ENCODE measurements around the gene RTN4. TPM values are rescaled to one million over a fixed set of nuclear protein-coding genes. Genes with fewer than 3 reads are reported as not detected.

RTN4 gene
- total RNA-seq, 1 donor from 2014 or later: 83.0 TPM

DNA sequence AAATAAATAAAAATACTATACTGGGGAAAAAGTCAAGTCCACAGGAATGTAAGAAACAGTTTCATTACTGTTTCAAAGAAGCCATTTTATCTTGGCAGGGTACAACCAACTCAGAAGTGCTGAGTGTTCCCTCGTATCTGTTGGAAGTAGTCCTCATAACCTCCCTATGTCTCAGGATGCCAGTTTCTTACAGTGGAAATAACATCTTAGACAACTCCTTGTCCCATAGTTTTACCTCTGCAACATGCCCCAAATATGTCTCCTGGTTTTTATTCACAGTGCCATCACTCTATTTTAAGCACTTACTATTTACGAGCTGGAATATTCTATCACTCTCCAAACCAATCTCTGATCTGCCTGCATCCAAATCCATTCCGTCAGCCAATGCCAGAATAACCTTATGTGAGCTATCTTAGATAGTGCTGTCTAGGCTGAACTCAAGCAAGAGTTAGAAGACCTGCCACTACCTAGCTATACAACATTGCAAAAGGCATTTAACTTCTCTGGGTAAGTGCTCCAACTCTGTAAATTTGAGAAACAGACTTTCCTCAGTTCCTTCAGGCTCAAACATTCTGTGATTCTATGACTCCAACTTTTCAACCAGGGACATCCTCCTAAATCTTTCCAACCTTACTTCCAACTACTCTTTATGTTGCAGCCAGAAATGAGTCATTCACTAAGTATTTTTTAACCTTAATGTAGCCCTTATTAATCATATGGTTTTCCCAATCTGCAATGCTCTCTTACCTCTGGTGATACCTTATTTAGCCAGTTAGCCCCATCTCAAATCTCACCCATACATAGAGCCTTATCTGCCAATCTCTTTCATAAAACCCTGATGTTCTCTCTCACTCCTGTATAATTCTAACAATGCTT is 66.7 kb downstream of the RTN4 start:
- no peaks in the 10 kb centered on the region for H3K9me3 Mint-ChIP-seq
- no peak for DNase-seq (ENCODE audit: low spot score)
- peaks cover 18% of the 10 kb centered on the region for H3K36me3 Mint-ChIP-seq (ENCODE audit: low read depth)
- no peak overlapping the region for H3K27ac Mint-ChIP-seq
- H3K4me1 Mint-ChIP-seq (ENCODE audit: low read depth): peaks cover 15% of the 10 kb centered on the region
- no peaks in the 10 kb centered on the region for H3K27me3 Mint-ChIP-seq (ENCODE audit: insufficient read depth)
- H3K4me3 Mint-ChIP-seq: no peak overlapping the region
- intact Hi-C loops (cut with micrococcal nuclease): no loop called here

DNA sequence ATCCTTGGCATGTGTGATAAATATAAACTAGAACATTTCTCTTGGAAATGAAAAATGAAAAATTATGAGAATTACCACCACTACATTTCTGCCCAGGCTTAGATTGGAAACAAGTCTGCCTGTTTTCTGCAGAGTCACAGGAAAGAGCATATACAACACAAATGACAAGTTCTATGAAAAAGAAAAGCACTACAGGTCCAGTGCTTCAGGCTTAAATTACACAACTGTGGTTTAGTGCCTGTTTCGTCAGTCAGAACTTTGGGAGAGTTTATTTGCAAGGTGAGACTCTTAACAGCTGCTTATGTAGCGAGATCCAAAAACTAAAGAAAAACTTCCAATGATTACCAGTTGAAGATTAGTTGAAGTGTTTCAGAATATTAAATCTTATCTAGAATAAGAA is 68.9 kb downstream of the RTN4 start:
- Mint-ChIP-seq H3K4me1 (ENCODE audit: low read depth) (peaks cover 24% of the 10 kb centered on the region), H3K4me3 (no peak overlapping the region), H3K27me3 (ENCODE audit: insufficient read depth) (no peaks in the 10 kb centered on the region), H3K36me3 (ENCODE audit: low read depth) (peaks cover 16% of the 10 kb centered on the region), H3K27ac (no peak overlapping the region), H3K9me3 (no peaks in the 10 kb centered on the region)
- DNase-seq (ENCODE audit: low spot score): no peak
- intact Hi-C loops (cut with micrococcal nuclease): no loop called here

GRCh38 chr2:54979321-54980044 is 70.8 kb downstream of the RTN4 start:
- intact Hi-C loops (cut with micrococcal nuclease): no loop called here
- H3K4me3 Mint-ChIP-seq: no peak overlapping the region
- no peak overlapping the region for H3K27ac Mint-ChIP-seq
- H3K9me3 Mint-ChIP-seq: no peaks in the 10 kb centered on the region
- DNase-seq (ENCODE audit: low spot score): no peak
- peaks cover 24% of the 10 kb centered on the region for H3K4me1 Mint-ChIP-seq (ENCODE audit: low read depth)
- peaks cover 16% of the 10 kb centered on the region for H3K36me3 Mint-ChIP-seq (ENCODE audit: low read depth)
- H3K27me3 Mint-ChIP-seq (ENCODE audit: insufficient read depth): no peaks in the 10 kb centered on the region

- Mint-ChIP-seq H3K27ac (no peak overlapping the region), H3K9me3 (no peaks in the 10 kb centered on the region), H3K4me1 (ENCODE audit: low read depth) (peaks cover 17% of the 10 kb centered on the region), H3K27me3 (ENCODE audit: insufficient read depth) (no peaks in the 10 kb centered on the region), H3K4me3 (no peak overlapping the region), H3K36me3 (ENCODE audit: low read depth) (peaks cover 13% of the 10 kb centered on the region)
- intact Hi-C loops (cut with micrococcal nuclease): no loop called here
- no peak for DNase-seq (ENCODE audit: low spot score)
Measured at GRCh38 chr2:54977149-54977548, 73.1 kb downstream of the RTN4 start.

- Mint-ChIP-seq H3K4me3 (no peak overlapping the region), H3K27ac (no peak overlapping the region), H3K9me3 (no peaks in the 10 kb centered on the region), H3K36me3 (ENCODE audit: low read depth) (peaks cover 13% of the 10 kb centered on the region), H3K4me1 (ENCODE audit: low read depth) (peaks cover 17% of the 10 kb centered on the region), H3K27me3 (ENCODE audit: insufficient read depth) (no peaks in the 10 kb centered on the region)
- no peak for DNase-seq (ENCODE audit: low spot score)
- intact Hi-C loops (cut with micrococcal nuclease): no loop called here
Measured at GRCh38 chr2:54975598-54976492, 74.4 kb downstream of the RTN4 start.

DNA sequence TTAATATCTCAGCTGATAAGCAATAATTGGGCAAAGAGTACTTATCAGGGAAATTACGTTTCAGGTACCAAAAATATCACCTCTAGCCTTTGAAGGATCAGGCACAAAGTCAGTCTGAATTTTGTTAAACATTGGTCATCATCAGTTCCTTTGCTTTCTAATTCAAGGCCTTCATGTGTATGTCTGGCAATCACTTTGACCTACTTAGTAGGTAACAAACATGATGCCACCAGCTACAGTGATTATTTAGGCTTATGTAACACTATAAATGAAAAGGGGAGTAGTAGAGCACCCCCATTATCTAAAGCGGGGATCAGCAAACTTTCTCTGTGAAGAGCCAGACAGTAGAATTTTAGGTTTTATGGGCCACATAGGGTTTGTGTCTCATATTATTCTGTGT is 75.1 kb downstream of the RTN4 start:
- Mint-ChIP-seq H3K27ac (no peak overlapping the region), H3K36me3 (ENCODE audit: low read depth) (peaks cover 9% of the 10 kb centered on the region), H3K27me3 (ENCODE audit: insufficient read depth) (no peaks in the 10 kb centered on the region), H3K4me1 (ENCODE audit: low read depth) (peaks cover 12% of the 10 kb centered on the region), H3K4me3 (no peak overlapping the region), H3K9me3 (no peaks in the 10 kb centered on the region)
- intact Hi-C loops (cut with micrococcal nuclease): no loop called here
- DNase-seq (ENCODE audit: low spot score): no peak

GRCh38 chr2:54969940-54970338 is 80.3 kb downstream of the RTN4 start:
- DNase-seq (ENCODE audit: low spot score): no peak
- H3K27ac Mint-ChIP-seq: no peak overlapping the region
- H3K27me3 Mint-ChIP-seq (ENCODE audit: insufficient read depth): no peaks in the 10 kb centered on the region
- H3K4me1 Mint-ChIP-seq (ENCODE audit: low read depth): peaks cover 19% of the 10 kb centered on the region
- H3K4me3 Mint-ChIP-seq: no peak overlapping the region
- H3K9me3 Mint-ChIP-seq: no peaks in the 10 kb centered on the region
- H3K36me3 Mint-ChIP-seq (ENCODE audit: low read depth): peaks cover 10% of the 10 kb centered on the region
- intact Hi-C loops (cut with micrococcal nuclease): no loop called here

GRCh38 chr2:54969295-54969939 is 80.8 kb downstream of the RTN4 start:
- Mint-ChIP-seq H3K36me3 (ENCODE audit: low read depth) (peaks cover 9% of the 10 kb centered on the region), H3K4me1 (ENCODE audit: low read depth) (peaks cover 24% of the 10 kb centered on the region)

GRCh38 chr2:54968561-54969218 is 81.6 kb downstream of the RTN4 start:
- Mint-ChIP-seq H3K4me1 (ENCODE audit: low read depth) (peaks cover 27% of the 10 kb centered on the region), H3K4me3 (no peak overlapping the region), H3K27ac (no peak overlapping the region), H3K9me3 (no peaks in the 10 kb centered on the region), H3K36me3 (ENCODE audit: low read depth) (peaks cover 9% of the 10 kb centered on the region), H3K27me3 (ENCODE audit: insufficient read depth) (no peaks in the 10 kb centered on the region)
- intact Hi-C loops (cut with micrococcal nuclease): no loop called here
- DNase-seq (ENCODE audit: low spot score): no peak

More at GRCh38 chr2:54969295-54969939, 80.8 kb downstream of the RTN4 start:
- Mint-ChIP-seq H3K27ac (no peak overlapping the region), H3K9me3 (no peaks in the 10 kb centered on the region), H3K4me3 (no peak overlapping the region), H3K27me3 (ENCODE audit: insufficient read depth) (no peaks in the 10 kb centered on the region)
- no peak for DNase-seq (ENCODE audit: low spot score)
- intact Hi-C loops (cut with micrococcal nuclease): no loop called here

DNA sequence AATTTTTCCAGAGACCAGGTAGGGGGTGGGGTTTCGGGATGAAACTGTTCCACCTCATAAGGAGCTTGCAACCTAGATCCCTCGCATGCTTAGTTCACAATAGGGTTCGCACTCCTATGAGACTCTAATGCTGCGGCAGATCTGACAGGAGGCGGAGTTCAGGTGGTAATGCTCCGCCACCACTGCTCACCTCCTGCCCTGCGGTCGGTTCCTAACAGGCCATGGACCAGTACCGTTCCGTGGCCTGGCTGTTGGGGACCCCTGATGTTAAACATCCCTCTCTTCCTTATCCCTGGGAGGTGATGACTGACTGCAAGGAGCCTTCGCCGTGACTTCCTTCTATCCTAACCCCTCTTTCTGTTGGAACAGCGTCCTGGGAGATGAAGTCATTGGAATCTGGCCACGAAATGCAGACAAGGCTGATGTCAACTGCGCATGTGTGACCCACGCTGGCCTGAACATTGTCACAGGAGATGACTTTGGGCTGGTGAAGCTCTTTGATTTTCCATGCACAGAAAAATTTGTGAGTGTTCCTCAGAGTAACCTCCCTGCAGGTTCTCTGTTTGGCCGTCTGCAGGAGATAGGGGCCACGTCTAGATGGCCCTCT is 82.4 kb downstream of the RTN4 start:
- Mint-ChIP-seq H3K4me3 (no peak overlapping the region), H3K27ac (no peak overlapping the region)

GRCh38 chr2:54967269-54967668 is 83.0 kb downstream of the RTN4 start:
- H3K9me3 Mint-ChIP-seq: no peaks in the 10 kb centered on the region
- no peak overlapping the region for H3K4me3 Mint-ChIP-seq
- no peaks in the 10 kb centered on the region for H3K27me3 Mint-ChIP-seq (ENCODE audit: insufficient read depth)
- H3K4me1 Mint-ChIP-seq (ENCODE audit: low read depth): peaks cover 27% of the 10 kb centered on the region
- no peak overlapping the region for H3K27ac Mint-ChIP-seq
- H3K36me3 Mint-ChIP-seq (ENCODE audit: low read depth): peaks cover 9% of the 10 kb centered on the region
- intact Hi-C loops (cut with micrococcal nuclease): no loop called here
- DNase-seq (ENCODE audit: low spot score): no peak

More for the DNA sequence above, 82.4 kb downstream of the RTN4 start:
- intact Hi-C loops (cut with micrococcal nuclease): no loop called here
- peaks cover 27% of the 10 kb centered on the region for H3K4me1 Mint-ChIP-seq (ENCODE audit: low read depth)
- H3K27me3 Mint-ChIP-seq (ENCODE audit: insufficient read depth): no peaks in the 10 kb centered on the region
- no peaks in the 10 kb centered on the region for H3K9me3 Mint-ChIP-seq
- DNase-seq (ENCODE audit: low spot score): no peak
- H3K36me3 Mint-ChIP-seq (ENCODE audit: low read depth): peaks cover 9% of the 10 kb centered on the region
